OCI-LY1 (cell line): Measurements from ENCODE around the gene SLC16A6.

Experiments
- H2AFZ ChIP-seq: fragments of 200-600 bp; sonication (generic), shearing (Covaris generic); 2 replicates; pipeline ENCODE4 v1.6.0; 2014; ENCODE audit warnings: antibody characterized with exemption, mild to moderate bottlenecking, low read length
- H3F3A ChIP-seq: fragments of 200-600 bp; sonication (generic), shearing (Covaris generic); 2 replicates; pipeline ENCODE4 v1.6.0; 2014; ENCODE audit warnings: mild to moderate bottlenecking, antibody characterized with exemption, low read length, moderate library complexity; ENCODE audit not compliant: insufficient read depth
- H3K27ac ChIP-seq: fragments of 200-600 bp; sonication (generic); 2 replicates; pipeline ENCODE4 v1.5.1; 2014; ENCODE audit warnings: low read length, mixed run types, mild to moderate bottlenecking, low read depth; ENCODE audit not compliant: poor library complexity, severe bottlenecking
- H3K27me3 ChIP-seq: fragments of 200-600 bp; sonication (generic); 2 replicates; pipeline ENCODE4 v1.6.0; 2014; ENCODE audit warnings: antibody characterized with exemption, mild to moderate bottlenecking, low read length, moderate library complexity; ENCODE audit not compliant: insufficient read depth
- H3K36me3 ChIP-seq: fragments of 200-600 bp; sonication (generic); 2 replicates; pipeline ENCODE4 v1.6.1; 2014; ENCODE audit warnings: mild to moderate bottlenecking, antibody characterized with exemption, low read length, moderate library complexity, mixed read lengths; ENCODE audit not compliant: insufficient read depth
- H3K4me1 ChIP-seq: fragments of 200-600 bp; sonication (generic); 2 replicates; pipeline ENCODE4 v1.5.1; 2014; ENCODE audit warnings: mild to moderate bottlenecking, low read length, moderate library complexity; ENCODE audit not compliant: insufficient read depth, severe bottlenecking
- H3K4me2 ChIP-seq: fragments of 200-600 bp; sonication (generic), shearing (Covaris generic); 2 replicates; pipeline ENCODE4 v1.6.1; 2014; ENCODE audit warnings: low read length
- H3K4me3 ChIP-seq: fragments of 200-600 bp; sonication (generic); 2 replicates; pipeline ENCODE4 v1.5.1; 2014; ENCODE audit warnings: low read length, low read depth, mild to moderate bottlenecking, mixed read lengths; ENCODE audit not compliant: poor library complexity, severe bottlenecking
- H3K79me2 ChIP-seq: fragments of 200-600 bp; shearing (Covaris generic); 2 replicates; pipeline ENCODE4 v1.6.1; 2016; ENCODE audit warnings: mixed run types, low read length, mixed read lengths; ENCODE audit not compliant: insufficient read depth
- H3K9ac ChIP-seq: fragments of 200-600 bp; sonication (generic), shearing (Covaris generic); 2 replicates; pipeline ENCODE4 v1.6.1; 2014; ENCODE audit warnings: mild to moderate bottlenecking, low read length, mixed read lengths
- H3K9me2 ChIP-seq: fragments of 200-600 bp; sonication (generic), shearing (Covaris generic); 2 replicates; pipeline ENCODE4 v1.6.1; 2014; ENCODE audit warnings: low read depth, mild to moderate bottlenecking, low read length, mixed read lengths
- H3K9me3 ChIP-seq: fragments of 200-600 bp; shearing (Covaris generic); 2 replicates; pipeline ENCODE4 v1.6.1; 2014; ENCODE audit warnings: low read length, mixed read lengths
- H4K20me1 ChIP-seq: fragments of 200-600 bp; sonication (generic), shearing (Covaris generic); 2 replicates; pipeline ENCODE4 v1.6.0; 2016; ENCODE audit warnings: mild to moderate bottlenecking, low read length; ENCODE audit not compliant: insufficient read depth
- EZH2 ChIP-seq: fragments of 200-600 bp; sonication (generic), shearing (Covaris generic); IDR thresholded peaks from 2 replicates; pipeline ENCODE4 v1.8.0; 2017; ENCODE audit warnings: borderline replicate concordance, mixed run types, mild to moderate bottlenecking, antibody characterized with exemption, low read length, moderate library complexity, mixed read lengths
- TF ChIP-seq, protein P1 (sequence below): fragments of 200-600 bp; sonication (generic), shearing (Covaris generic); IDR thresholded peaks from 2 replicates; pipeline ENCODE4 v1.5.1; 2017; ENCODE audit warnings: mild to moderate bottlenecking, antibody characterized with exemption, low read length, moderate library complexity, mixed read lengths

Gene SLC16A6

DNA sequence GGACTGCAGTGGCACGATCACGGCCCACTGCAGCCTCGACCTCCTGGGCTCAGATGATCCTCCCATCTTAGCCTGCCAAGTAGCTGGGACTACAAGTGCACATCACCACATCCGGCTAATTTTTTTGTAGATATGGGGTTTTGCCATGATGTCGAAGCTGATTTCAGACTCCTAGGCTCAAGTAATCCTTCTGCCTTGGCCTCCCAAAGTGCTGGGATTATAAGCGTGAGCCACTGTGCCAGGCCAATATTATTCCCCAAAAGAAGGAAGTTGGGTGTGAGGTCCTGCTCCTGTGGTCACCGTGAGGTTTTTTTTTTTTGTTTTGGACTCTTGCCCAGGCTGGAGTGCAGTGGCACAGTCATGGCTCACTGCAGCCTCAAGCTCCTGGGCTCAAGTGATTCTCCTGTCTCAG, 41.6 kb downstream of the SLC16A6 start:
- Histone ChIP-seq H3K27me3 (no peaks in the 10 kb centered on the region), H3K27ac (peak overlapping the region; percentile 88), H3K9me2 (no peaks in the 10 kb centered on the region), H3F3A (peaks cover 5% of the 10 kb centered on the region; the same call in 1 of the 2 replicates), H2AFZ (no peak overlapping the region), H3K9me3 (no peaks in the 10 kb centered on the region), H3K4me1 (peaks cover 70% of the 10 kb centered on the region), H3K4me3 (peak overlapping the region; percentile 89), H3K36me3 (peaks cover 40% of the 10 kb centered on the region), H3K9ac (peak overlapping the region; percentile 88), H3K79me2 (no peaks in the 10 kb centered on the region), H4K20me1 (no peaks in the 10 kb centered on the region), H3K4me2 (peak overlapping the region; percentile 95)
- TF ChIP-seq EZH2 = no peak
- TF ChIP-seq, protein P1, sequence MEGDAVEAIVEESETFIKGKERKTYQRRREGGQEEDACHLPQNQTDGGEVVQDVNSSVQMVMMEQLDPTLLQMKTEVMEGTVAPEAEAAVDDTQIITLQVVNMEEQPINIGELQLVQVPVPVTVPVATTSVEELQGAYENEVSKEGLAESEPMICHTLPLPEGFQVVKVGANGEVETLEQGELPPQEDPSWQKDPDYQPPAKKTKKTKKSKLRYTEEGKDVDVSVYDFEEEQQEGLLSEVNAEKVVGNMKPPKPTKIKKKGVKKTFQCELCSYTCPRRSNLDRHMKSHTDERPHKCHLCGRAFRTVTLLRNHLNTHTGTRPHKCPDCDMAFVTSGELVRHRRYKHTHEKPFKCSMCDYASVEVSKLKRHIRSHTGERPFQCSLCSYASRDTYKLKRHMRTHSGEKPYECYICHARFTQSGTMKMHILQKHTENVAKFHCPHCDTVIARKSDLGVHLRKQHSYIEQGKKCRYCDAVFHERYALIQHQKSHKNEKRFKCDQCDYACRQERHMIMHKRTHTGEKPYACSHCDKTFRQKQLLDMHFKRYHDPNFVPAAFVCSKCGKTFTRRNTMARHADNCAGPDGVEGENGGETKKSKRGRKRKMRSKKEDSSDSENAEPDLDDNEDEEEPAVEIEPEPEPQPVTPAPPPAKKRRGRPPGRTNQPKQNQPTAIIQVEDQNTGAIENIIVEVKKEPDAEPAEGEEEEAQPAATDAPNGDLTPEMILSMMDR = no peak

DNA sequence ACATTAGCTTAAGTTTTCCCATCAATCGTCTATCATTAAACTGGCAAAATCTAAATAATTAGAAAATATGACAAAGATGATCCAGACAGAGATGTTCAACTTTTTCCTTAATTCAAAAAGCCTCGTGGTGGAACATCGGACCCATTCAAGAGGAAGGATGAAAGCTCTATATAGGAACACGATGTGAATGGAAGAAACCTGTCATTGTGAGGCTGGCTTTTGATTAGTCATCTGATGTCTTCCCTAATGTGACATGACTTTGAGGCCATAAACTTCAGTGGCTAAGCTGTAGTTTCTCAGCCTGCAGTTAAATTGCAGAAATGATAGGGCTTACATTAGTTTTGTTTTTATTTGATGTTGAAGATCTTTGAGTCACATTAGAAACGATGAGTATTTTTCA, 42.0 kb downstream of the SLC16A6 start:
- H3K4me3 ChIP-seq = peak overlapping the region; percentile 89

GRCh38 chr17:68248199-68248825, 42.6 kb downstream of the SLC16A6 start:
- H3F3A ChIP-seq = peaks cover 5% of the 10 kb centered on the region; the same call in 1 of the 2 replicates
- TF ChIP-seq EZH2 = no peak
- TF ChIP-seq, protein P1 = no peak
- H3K4me1 ChIP-seq = peaks cover 61% of the 10 kb centered on the region
- no peaks in the 10 kb centered on the region for H3K27me3 ChIP-seq
- H2AFZ ChIP-seq = no peak overlapping the region
- H3K79me2 ChIP-seq = no peaks in the 10 kb centered on the region
- no peaks in the 10 kb centered on the region for H3K9me3 ChIP-seq
- no peaks in the 10 kb centered on the region for H3K9me2 ChIP-seq
- no peaks in the 10 kb centered on the region for H4K20me1 ChIP-seq
- H3K4me3 ChIP-seq = peak overlapping the region; percentile 89
- H3K4me2 ChIP-seq = peak overlapping the region; percentile 95
- peak overlapping the region; percentile 88 for H3K9ac ChIP-seq
- peaks cover 32% of the 10 kb centered on the region for H3K36me3 ChIP-seq
- H3K27ac ChIP-seq = peak overlapping the region; percentile 88

More for the DNA sequence above, 42.0 kb downstream of the SLC16A6 start:
- Histone ChIP-seq H3K9me2 (no peaks in the 10 kb centered on the region), H3K9ac (peak overlapping the region; percentile 88), H3K79me2 (no peaks in the 10 kb centered on the region), H3F3A (peaks cover 5% of the 10 kb centered on the region; the same call in 1 of the 2 replicates), H2AFZ (no peak overlapping the region), H3K27ac (peak overlapping the region; percentile 88), H3K36me3 (peaks cover 36% of the 10 kb centered on the region), H4K20me1 (no peaks in the 10 kb centered on the region), H3K4me2 (peak overlapping the region; percentile 95), H3K9me3 (no peaks in the 10 kb centered on the region), H3K27me3 (no peaks in the 10 kb centered on the region), H3K4me1 (peaks cover 66% of the 10 kb centered on the region)
- TF ChIP-seq, protein P1 = no peak
- no peak for TF ChIP-seq EZH2
